ENCODE data around the gene XPO6.

DNA sequence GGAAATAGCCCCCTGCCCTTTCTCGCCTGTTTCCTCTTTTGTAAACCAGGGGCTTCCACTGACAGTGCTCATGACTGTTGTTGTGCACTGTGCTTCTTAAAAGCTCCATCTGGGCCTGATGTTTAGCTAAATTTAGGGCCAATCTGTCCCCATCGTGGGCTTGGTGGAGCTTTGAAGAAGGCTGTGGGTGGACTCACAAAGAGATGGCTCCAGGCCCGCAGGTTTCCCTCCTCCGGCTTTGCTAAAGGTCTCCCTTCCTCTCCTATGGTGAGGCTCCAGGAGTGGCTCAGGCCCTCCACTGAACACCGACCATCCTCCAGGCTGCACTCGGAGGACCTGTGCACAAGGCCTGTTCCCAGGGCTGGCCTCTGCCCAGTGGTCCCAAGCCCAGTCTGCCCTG, 30.2 kb upstream of the XPO6 start:
- TF ChIP-seq U2AF1 (optimal IDR thresholded peaks at IDR 0.05; ENCODE audit: low read depth, low read length) (no peak), TBL1XR1 (IDR thresholded peaks at IDR 0.05; ENCODE audit: borderline replicate concordance, low read length, partially characterized antibody) (no peak), SMC3 (IDR thresholded peaks at IDR 0.05; ENCODE audit: low read length) (no peak), ZNF737 (CRISPR knock-in tag; IDR thresholded peaks at IDR 0.05; ENCODE audit: borderline replicate concordance) (no peak), CTCF (CRISPR knock-in tag; IDR thresholded peaks at IDR 0.05) (no peak), ZSCAN22 (CRISPR knock-in tag; IDR thresholded peaks at IDR 0.05) (no peak), EP300 (IDR thresholded peaks at IDR 0.05; ENCODE audit: low read depth in 2 of 2, low read length in 2 of 2) (no peak), EP300 (CRISPR knock-in tag; IDR thresholded peaks at IDR 0.05; ENCODE audit: borderline replicate concordance) (no peak), FIP1L1 (IDR thresholded peaks at IDR 0.05; ENCODE audit: borderline replicate concordance, insufficient read depth, low read depth, low read length) (no peak), HNRNPK (IDR thresholded peaks at IDR 0.05; ENCODE audit: low read depth, low read length, poor library complexity, severe bottlenecking) (no peak), RAD21 (CRISPR knock-in tag; IDR thresholded peaks at IDR 0.05) (no peak), ADNP (CRISPR knock-in tag; IDR thresholded peaks at IDR 0.05) (no peak), ZNF33A (CRISPR knock-in tag; IDR thresholded peaks at IDR 0.05; ENCODE audit: borderline replicate concordance) (no peak)
- TF ChIP-seq, protein P1, sequence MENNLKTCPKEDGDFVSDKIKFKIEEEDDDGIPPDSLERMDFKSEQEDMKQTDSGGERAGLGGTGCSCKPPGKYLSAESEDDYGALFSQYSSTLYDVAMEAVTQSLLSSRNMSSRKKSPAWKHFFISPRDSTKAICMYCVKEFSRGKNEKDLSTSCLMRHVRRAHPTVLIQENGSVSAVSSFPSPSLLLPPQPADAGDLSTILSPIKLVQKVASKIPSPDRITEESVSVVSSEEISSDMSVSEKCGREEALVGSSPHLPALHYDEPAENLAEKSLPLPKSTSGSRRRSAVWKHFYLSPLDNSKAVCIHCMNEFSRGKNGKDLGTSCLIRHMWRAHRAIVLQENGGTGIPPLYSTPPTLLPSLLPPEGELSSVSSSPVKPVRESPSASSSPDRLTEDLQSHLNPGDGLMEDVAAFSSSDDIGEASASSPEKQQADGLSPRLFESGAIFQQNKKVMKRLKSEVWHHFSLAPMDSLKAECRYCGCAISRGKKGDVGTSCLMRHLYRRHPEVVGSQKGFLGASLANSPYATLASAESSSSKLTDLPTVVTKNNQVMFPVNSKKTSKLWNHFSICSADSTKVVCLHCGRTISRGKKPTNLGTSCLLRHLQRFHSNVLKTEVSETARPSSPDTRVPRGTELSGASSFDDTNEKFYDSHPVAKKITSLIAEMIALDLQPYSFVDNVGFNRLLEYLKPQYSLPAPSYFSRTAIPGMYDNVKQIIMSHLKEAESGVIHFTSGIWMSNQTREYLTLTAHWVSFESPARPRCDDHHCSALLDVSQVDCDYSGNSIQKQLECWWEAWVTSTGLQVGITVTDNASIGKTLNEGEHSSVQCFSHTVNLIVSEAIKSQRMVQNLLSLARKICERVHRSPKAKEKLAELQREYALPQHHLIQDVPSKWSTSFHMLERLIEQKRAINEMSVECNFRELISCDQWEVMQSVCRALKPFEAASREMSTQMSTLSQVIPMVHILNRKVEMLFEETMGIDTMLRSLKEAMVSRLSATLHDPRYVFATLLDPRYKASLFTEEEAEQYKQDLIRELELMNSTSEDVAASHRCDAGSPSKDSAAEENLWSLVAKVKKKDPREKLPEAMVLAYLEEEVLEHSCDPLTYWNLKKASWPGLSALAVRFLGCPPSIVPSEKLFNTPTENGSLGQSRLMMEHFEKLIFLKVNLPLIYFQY (CRISPR knock-in tag; IDR thresholded peaks at IDR 0.05; ENCODE audit: borderline replicate concordance): no peak
- TF ChIP-seq, protein P2, sequence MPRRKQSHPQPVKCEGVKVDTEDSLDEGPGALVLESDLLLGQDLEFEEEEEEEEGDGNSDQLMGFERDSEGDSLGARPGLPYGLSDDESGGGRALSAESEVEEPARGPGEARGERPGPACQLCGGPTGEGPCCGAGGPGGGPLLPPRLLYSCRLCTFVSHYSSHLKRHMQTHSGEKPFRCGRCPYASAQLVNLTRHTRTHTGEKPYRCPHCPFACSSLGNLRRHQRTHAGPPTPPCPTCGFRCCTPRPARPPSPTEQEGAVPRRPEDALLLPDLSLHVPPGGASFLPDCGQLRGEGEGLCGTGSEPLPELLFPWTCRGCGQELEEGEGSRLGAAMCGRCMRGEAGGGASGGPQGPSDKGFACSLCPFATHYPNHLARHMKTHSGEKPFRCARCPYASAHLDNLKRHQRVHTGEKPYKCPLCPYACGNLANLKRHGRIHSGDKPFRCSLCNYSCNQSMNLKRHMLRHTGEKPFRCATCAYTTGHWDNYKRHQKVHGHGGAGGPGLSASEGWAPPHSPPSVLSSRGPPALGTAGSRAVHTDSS (CRISPR knock-in tag; conservative IDR thresholded peaks at IDR 0.05): no peak
